LNCAP (cell line): Measurements from ENCODE around the gene AQP4.

ENCODE experiments used
- CTCF ChIP-seq: fragments of 450-650 bp; IDR thresholded peaks from 2 replicates; pipeline ENCODE4 v1.5.1; 2017; ENCODE audit warnings: mild to moderate bottlenecking

The AQP4 gene

DNA sequence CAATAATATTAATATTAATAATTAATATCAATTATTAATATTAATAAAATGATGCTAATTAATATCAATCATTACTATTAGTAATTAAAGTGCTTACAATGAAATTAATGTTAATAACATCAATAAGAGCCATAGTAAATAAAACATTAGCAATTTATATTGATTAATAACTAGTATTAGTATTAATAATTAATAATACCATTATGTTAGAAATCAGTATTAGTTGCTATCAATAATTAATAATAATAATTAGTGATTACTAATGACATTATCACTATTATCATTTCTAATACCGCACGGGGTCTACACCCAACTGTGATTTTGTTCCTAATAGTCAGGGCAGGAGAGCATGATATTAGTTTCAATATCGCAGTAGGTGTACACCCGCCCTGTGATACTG is 22.8 kb upstream of the AQP4 start:
- no peak for TF ChIP-seq CTCF

GRCh38 chr18:26875040-26875654 is 9.6 kb upstream of the AQP4 start:
- no peak for TF ChIP-seq CTCF

GRCh38 chr18:26874283-26874682 is 8.8 kb upstream of the AQP4 start:
- no peak for TF ChIP-seq CTCF

GRCh38 chr18:26869640-26870039 is 4.1 kb upstream of the AQP4 start:
- TF ChIP-seq CTCF = no peak

GRCh38 chr18:26868968-26869586 is 3.6 kb upstream of the AQP4 start:
- TF ChIP-seq CTCF = no peak

DNA sequence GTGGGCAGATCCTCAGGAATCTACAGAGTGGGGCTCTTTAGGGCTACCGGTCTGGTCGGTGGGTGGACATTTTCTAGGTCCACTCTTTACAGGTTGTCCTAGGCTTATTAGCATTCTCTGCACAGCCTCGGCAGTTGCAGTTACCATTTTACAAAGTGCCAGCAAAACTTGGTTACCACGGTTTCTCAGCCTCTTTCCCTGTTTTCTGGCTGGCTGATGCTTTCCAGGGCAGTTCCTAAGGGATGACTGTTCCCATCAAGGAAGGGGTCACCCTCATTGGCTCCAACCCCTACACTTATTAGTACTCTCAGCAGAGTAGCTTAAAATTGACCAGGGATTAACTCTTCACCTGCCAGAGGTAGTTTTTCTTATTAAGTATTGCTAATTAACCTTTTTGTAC is 2.0 kb upstream of the AQP4 start:
- no peak for TF ChIP-seq CTCF

GRCh38 chr18:26864658-26865057 is 849 bp downstream of the AQP4 start:
- TF ChIP-seq CTCF = no peak
